Smooth muscle cell (in vitro differentiated cells): ENCODE data around the gene FKTN. TPM values are rescaled to one million over a fixed set of nuclear protein-coding genes. Genes with fewer than 3 reads are reported as not detected.

ENCODE experiments used
- DNase-seq: peaks from one replicate; lab custom pipeline; 2025; ENCODE audit not compliant: unreplicated experiment; lab: John Stamatoyannopoulos, UW
- H2AFZ ChIP-seq: fragments of 200-600 bp; sonication (generic); 2 replicates; pipeline ENCODE4 v1.6.0; 2016; ENCODE audit warnings: antibody characterized with exemption, low read depth, mild to moderate bottlenecking
- H3F3A ChIP-seq: fragments of 200-600 bp; sonication (generic); 2 replicates; pipeline ENCODE4 v1.6.0; 2017; ENCODE audit warnings: antibody characterized with exemption, low read depth
- H3K27ac ChIP-seq: fragments of 200-600 bp; sonication (generic); 2 replicates; pipeline ENCODE4 v1.5.1; 2016; ENCODE audit warnings: low read depth, mild to moderate bottlenecking
- H3K27me3 ChIP-seq: fragments of 200-600 bp; sonication (generic); 2 replicates; pipeline ENCODE4 v1.6.1; 2016; ENCODE audit warnings: low read depth, mild to moderate bottlenecking
- H3K36me3 ChIP-seq: fragments of 200-600 bp; sonication (generic); 2 replicates; pipeline ENCODE4 v1.5.1; 2016; ENCODE audit warnings: low read depth
- H3K4me1 ChIP-seq: fragments of 200-600 bp; sonication (generic); 2 replicates; pipeline ENCODE4 v1.5.1; 2016; ENCODE audit warnings: low read depth
- H3K4me2 ChIP-seq: fragments of 200-600 bp; sonication (generic); 2 replicates; pipeline ENCODE4 v1.6.0; 2016; ENCODE audit warnings: mild to moderate bottlenecking
- H3K4me3 ChIP-seq: fragments of 200-600 bp; sonication (generic); 2 replicates; pipeline ENCODE4 v1.5.1; 2016; ENCODE audit warnings: mild to moderate bottlenecking
- H3K79me2 ChIP-seq: fragments of 200-600 bp; sonication (generic); 2 replicates; pipeline ENCODE4 v1.6.0; 2016; ENCODE audit warnings: low read depth, mild to moderate bottlenecking
- H3K9ac ChIP-seq: fragments of 200-600 bp; sonication (generic); 2 replicates; pipeline ENCODE4 v1.6.0; 2016; ENCODE audit warnings: low read depth
- H3K9me3 ChIP-seq: fragments of 200-600 bp; sonication (generic); replicated peaks from 2 replicates; pipeline ENCODE4 v1.5.1; 2016; ENCODE audit warnings: low read depth
- H4K20me1 ChIP-seq: fragments of 200-600 bp; sonication (generic); 2 replicates; pipeline ENCODE4 v1.6.0; 2016; ENCODE audit warnings: low read depth
- CTCF ChIP-seq: fragments of 200-600 bp; sonication (generic); IDR thresholded peaks from 2 replicates; pipeline ENCODE4 v1.5.1; 2017; ENCODE audit warnings: borderline replicate concordance, mild to moderate bottlenecking, antibody characterized with exemption; ENCODE audit not compliant: insufficient read depth, poor library complexity, severe bottlenecking
- WGBS: methylation state at CpG from one replicate; pipeline ENCODE4 v1.1.7; 2016; ENCODE audit warnings: low lambda C conversion rate; 5-methylcytosine and 5-hydroxymethylcytosine counted together
- polyA plus RNA-seq: library from polyadenylated mRNA; unstranded; fragments of >200 nt; fragmentation: Nextera tagmentation; extraction: Ambion mirVana; gene quantifications from 2 replicates; pipeline ENCODE4 v1.2.1, GENCODE V29; 2016
- total RNA-seq: library from RNA; depleted of rRNA; stranded (reverse); fragments of >200 nt; gene quantifications from 2 replicates; pipeline ENCODE4 v1.2.3, GENCODE V29; 2014

The FKTN gene
- total and polyA plus RNA-seq, 2 experiments from 2014 or later: 6.2 to 11.7 TPM

- Histone ChIP-seq H3K27me3 (no peaks in the 10 kb centered on the region), H4K20me1 (no peaks in the 10 kb centered on the region), H3K4me1 (peaks cover 18% of the 10 kb centered on the region), H3K4me3 (no peak overlapping the region), H3F3A (no peaks in the 10 kb centered on the region), H3K79me2 (no peaks in the 10 kb centered on the region), H3K27ac (no peak overlapping the region), H2AFZ (no peak overlapping the region), H3K36me3 (no peaks in the 10 kb centered on the region), H3K9me3 (no peaks in the 10 kb centered on the region), H3K4me2 (no peak overlapping the region), H3K9ac (no peak overlapping the region)
- no peak for TF ChIP-seq CTCF
- no peak for DNase-seq
Observed at GRCh38 chr9:105643795-105644194, 85.9 kb downstream of the FKTN start.

- WGBS: 29% methylated on average over 7 of the region's 7 CpGs
- H3K9ac ChIP-seq: no peak overlapping the region
- no peaks in the 10 kb centered on the region for H3F3A ChIP-seq
- H3K36me3 ChIP-seq: no peaks in the 10 kb centered on the region
- DNase-seq: no peak
- H3K4me3 ChIP-seq: no peak overlapping the region
- H3K4me2 ChIP-seq: peak overlapping the region; percentile 55
- no peaks in the 10 kb centered on the region for H4K20me1 ChIP-seq
- H3K27ac ChIP-seq: peak overlapping the region; percentile 49
- H3K4me1 ChIP-seq: peaks cover 30% of the 10 kb centered on the region
- H3K27me3 ChIP-seq: no peaks in the 10 kb centered on the region
- H3K79me2 ChIP-seq: no peaks in the 10 kb centered on the region
- H2AFZ ChIP-seq: no peak overlapping the region
- no peak for TF ChIP-seq CTCF
- H3K9me3 ChIP-seq: no peaks in the 10 kb centered on the region
Observed at GRCh38 chr9:105646879-105647594, 89.1 kb downstream of the FKTN start.

GRCh38 chr9:105647595-105648349 lies 89.8 kb downstream of the FKTN start:
- H3K79me2 ChIP-seq: no peaks in the 10 kb centered on the region

More at GRCh38 chr9:105647595-105648349, 89.8 kb downstream of the FKTN start:
- H3K4me1 ChIP-seq: peaks cover 30% of the 10 kb centered on the region
- H3K27ac ChIP-seq: peak overlapping the region; percentile 49
- no peak overlapping the region for H3K4me3 ChIP-seq
- TF ChIP-seq CTCF: no peak
- no peaks in the 10 kb centered on the region for H3K27me3 ChIP-seq
- no peak overlapping the region for H2AFZ ChIP-seq
- H3F3A ChIP-seq: no peaks in the 10 kb centered on the region
- no peak for DNase-seq
- H4K20me1 ChIP-seq: no peaks in the 10 kb centered on the region
- H3K9ac ChIP-seq: peak overlapping the region; percentile 9
- WGBS: 47% methylated on average over 12 of the region's 12 CpGs
- H3K4me2 ChIP-seq: peak overlapping the region; percentile 55
- no peaks in the 10 kb centered on the region for H3K36me3 ChIP-seq
- no peaks in the 10 kb centered on the region for H3K9me3 ChIP-seq
